HepG2 (cell line): Measurements from ENCODE around the gene KLHL33. TPM values are rescaled to one million over a fixed set of nuclear protein-coding genes. Genes with fewer than 3 reads are reported as not detected.

Source experiments
- ATAC-seq: fragments of 200-7000 bp; cut with Tn5 transposase; 3 replicates; pipeline ENCODE4 v1.9.1; 2020; ENCODE audit warnings: mild to moderate bottlenecking, moderate library complexity
- BruUV-seq: library from RNA; stranded (reverse); fragments of 400-500 nt; replicated peaks from 2 replicates; lab custom pipeline; 2021; lab: Mats Ljungman, UMichigan
- CTCF ChIA-PET: fragments of 300-600 bp; formaldehyde crosslinking; extraction: SDS; loops from one replicate; lab custom pipeline; 2021; ENCODE audit warnings: low total read pairs, inconsistent platforms, low intra/inter-chr PET ratio; lab: Yijun Ruan, JAX
- POLR2A ChIA-PET: fragments of 350-600 bp; sonication (Branson Sonifier 250); formaldehyde crosslinking; loops from one replicate; lab custom pipeline; 2020; ENCODE audit warnings: antibody characterized with exemption, inconsistent platforms; lab: Yijun Ruan, JAX
- DNase-seq: peaks from one replicate; pipeline ENCODE4 v3.0.0-alpha.2; 2015; ENCODE audit warnings: low spot score
- FAIRE-seq: peaks from 3 replicates; lab custom pipeline; 2011; peaks lifted over from hg19 to GRCh38; lab: Jason Lieb, UNC
- H2AFZ ChIP-seq: one replicate; pipeline ENCODE4 v1.6.1; 2011; ENCODE audit warnings: low read length, inconsistent platforms
- H3K27ac ChIP-seq: fragments of 300-600 bp; 3 replicates; pipeline ENCODE4 v1.8.0; 2011; ENCODE audit warnings: mixed run types, mild to moderate bottlenecking, mixed read lengths, low read length, inconsistent platforms; ENCODE audit not compliant: insufficient read depth; ENCODE audit errors: extremely low read length
- H3K27me3 ChIP-seq, 2 experiments: fragments of 200-600 bp in 1 of 2; 2 replicates in 1 of 2; 3 replicates in 1 of 2; pipeline versions ENCODE4 v1.6.0 to v1.8.0; 2011; ENCODE audit warnings: low read length in 2 of 2, mild to moderate bottlenecking in 2 of 2, moderate library complexity in 2 of 2, inconsistent platforms in 1 of 2; ENCODE audit not compliant: insufficient read depth in 2 of 2, control insufficient read depth in 1 of 2
- H3K36me3 ChIP-seq, 2 experiments: fragments of 200-600 bp in 1 of 2; replicated peaks in 1 of 2; 2 replicates in 1 of 2; 3 replicates in 1 of 2; pipeline versions ENCODE4 v1.5.1 to v1.8.0; 2011; ENCODE audit warnings: low read length in 2 of 2, inconsistent platforms in 1 of 2; ENCODE audit not compliant: insufficient read depth in 2 of 2, control insufficient read depth in 1 of 2
- H3K4me1 ChIP-seq: 2 replicates; pipeline ENCODE4 v1.5.1; 2012; ENCODE audit warnings: low read length, inconsistent platforms; ENCODE audit not compliant: insufficient read depth
- H3K4me2 ChIP-seq: 2 replicates; pipeline ENCODE4 v1.6.0; 2011; ENCODE audit warnings: low read depth, low read length, inconsistent platforms
- H3K4me3 ChIP-seq, 3 experiments: fragments of 200-600 bp in 1 of 3; sonication (generic), shearing (Covaris generic) in 1 of 3; replicated peaks in 1 of 3; 2 replicates each; pipeline ENCODE4 v1.5.1; 2011 to 2016; ENCODE audit warnings: low read length in 3 of 3, inconsistent platforms in 2 of 3, low read depth in 2 of 3, mild to moderate bottlenecking in 2 of 3, control low read depth in 1 of 3, mixed read lengths in 1 of 3; ENCODE audit not compliant: insufficient read depth in 1 of 3
- H3K79me2 ChIP-seq: one replicate; pipeline ENCODE4 v1.6.1; 2011; ENCODE audit warnings: low read length, inconsistent platforms; ENCODE audit not compliant: insufficient read depth
- H3K9ac ChIP-seq: 2 replicates; pipeline ENCODE4 v1.6.0; 2011; ENCODE audit warnings: mild to moderate bottlenecking, low read depth, low read length, inconsistent platforms; ENCODE audit not compliant: insufficient read depth
- H3K9me3 ChIP-seq: 2 replicates; pipeline ENCODE4 v1.5.1; 2012; ENCODE audit warnings: mild to moderate bottlenecking, low read length
- H4K20me1 ChIP-seq: 2 replicates; pipeline ENCODE4 v1.6.0; 2011; ENCODE audit warnings: inconsistent platforms, mild to moderate bottlenecking, low read length, moderate library complexity; ENCODE audit not compliant: insufficient read depth
- CBFB ChIP-seq: sonication (generic); formaldehyde crosslinking; IDR thresholded peaks from 2 replicates; pipeline ENCODE4 v1.4.0; 2020; ENCODE audit warnings: missing genetic modification reagents
- KDM6A ChIP-seq: IDR thresholded peaks from 2 replicates; pipeline ENCODE4 v1.6.1; 2016; ENCODE audit warnings: low read depth
- MED1 ChIP-seq: sonication (generic); formaldehyde crosslinking; IDR thresholded peaks from 2 replicates; pipeline ENCODE4 v1.4.0; 2020; ENCODE audit warnings: missing genetic modification reagents
- MTA1 ChIP-seq: sonication (generic); formaldehyde crosslinking; IDR thresholded peaks from 2 replicates; pipeline ENCODE4 v1.4.0; 2020; ENCODE audit warnings: missing genetic modification reagents, mild to moderate bottlenecking, borderline replicate concordance
- POLR2A ChIP-seq, 2 experiments: IDR thresholded peaks; 2 replicates each; pipeline ENCODE4 v1.6.1; 2011; ENCODE audit warnings: low read depth in 2 of 2, low read length in 2 of 2, mild to moderate bottlenecking in 1 of 2, moderate library complexity in 1 of 2; ENCODE audit not compliant: insufficient read depth in 1 of 2
- SIN3A ChIP-seq: IDR thresholded peaks from 2 replicates; pipeline ENCODE4 v1.6.1; 2011; ENCODE audit warnings: low read depth, mild to moderate bottlenecking, control low read depth, low read length, borderline replicate concordance
- SNAPC5 ChIP-seq: sonication (generic); formaldehyde crosslinking; IDR thresholded peaks from 2 replicates; pipeline ENCODE4 v1.8.1; 2023; ENCODE audit warnings: mild to moderate bottlenecking, missing genetic modification reagents, borderline replicate concordance
- U2AF2 ChIP-seq: fragments of 200-400 bp; formaldehyde crosslinking; IDR thresholded peaks from 2 replicates; pipeline ENCODE4 v1.6.1; 2017; ENCODE audit warnings: low read depth, mild to moderate bottlenecking, low read length
- ZBTB43 ChIP-seq: sonication (generic); formaldehyde crosslinking; conservative IDR thresholded peaks from 2 replicates; pipeline ENCODE4 v1.4.0; 2020; ENCODE audit warnings: missing genetic modification reagents
- ZNF143 ChIP-seq: sonication (generic); formaldehyde crosslinking; IDR thresholded peaks from 2 replicates; pipeline ENCODE4 v1.4.0; 2020; ENCODE audit warnings: missing genetic modification reagents
- ZNF230 ChIP-seq: sonication (generic); formaldehyde crosslinking; IDR thresholded peaks from 2 replicates; pipeline ENCODE4 v1.4.0; 2020; ENCODE audit warnings: mild to moderate bottlenecking, missing genetic modification reagents
- ZNF232 ChIP-seq: sonication (generic); formaldehyde crosslinking; IDR thresholded peaks from 2 replicates; pipeline ENCODE4 v1.4.0; 2020; ENCODE audit warnings: missing genetic modification reagents, borderline replicate concordance
- ZNF263 ChIP-seq: sonication (generic); formaldehyde crosslinking; IDR thresholded peaks from 2 replicates; pipeline ENCODE4 v1.4.0; 2020; ENCODE audit warnings: missing genetic modification reagents
- ZNF451 ChIP-seq: sonication (generic); formaldehyde crosslinking; IDR thresholded peaks from 2 replicates; pipeline ENCODE4 v1.5.0; 2020; ENCODE audit warnings: mild to moderate bottlenecking, missing genetic modification reagents
- ZNF563 ChIP-seq: sonication (generic); formaldehyde crosslinking; IDR thresholded peaks from 2 replicates; pipeline ENCODE4 v1.8.0; 2022; ENCODE audit warnings: mild to moderate bottlenecking, moderate library complexity, missing genetic modification reagents
- ZNF570 ChIP-seq: sonication (generic); formaldehyde crosslinking; IDR thresholded peaks from 2 replicates; pipeline ENCODE4 v1.4.0; 2020; ENCODE audit warnings: mild to moderate bottlenecking, missing genetic modification reagents, borderline replicate concordance
- WGBS: methylation state at CpG from one replicate; pipeline ENCODE4 v1.1.6; 2017; ENCODE audit warnings: low lambda C conversion rate; 5-methylcytosine and 5-hydroxymethylcytosine counted together
- in situ Hi-C: cut with HindIII; loops from 2 replicates; pipeline ENCODE4 v1.10.0; 2017; ENCODE audit warnings: low pct_unique_long_range_greater_than_20kb; ENCODE audit not compliant: extremely low pct_ligation_motif_present
- intact Hi-C: fragments of 100-400 bp; cut with micrococcal nuclease; formaldehyde crosslinking; loops from one replicate; pipeline ENCODE4 v1.10.0; 2022; ENCODE audit not compliant: unreplicated experiment
- polyA plus RNA-seq, 8 experiments: library from polyadenylated mRNA; depleted of rRNA in 3 of 8; stranded (reverse) in 7 of 8; unstranded in 1 of 8; fragments of >200 nt; fragmentation: Illumina TruSeq in 4 of 8; extraction: Trizol in 4 of 8; gene quantifications; 2 replicates each; pipeline versions ENCODE4 v1.2.1 to v1.2.3, GENCODE V29; 2011 to 2016; ENCODE audit warnings: low read depth in 4 of 8, missing spikeins in 1 of 8, mixed read lengths in 1 of 8; ENCODE audit not compliant: insufficient read depth in 1 of 8
- total RNA-seq, 5 experiments: library from RNA; depleted of rRNA; stranded (reverse); fragments of >200 nt; fragmentation: Illumina TruSeq; extraction: Trizol; gene quantifications; 2 replicates each; pipeline ENCODE4 v1.2.3, GENCODE V29; 2016; ENCODE audit warnings: low read depth in 1 of 5
- TF ChIP-seq, protein P1 (sequence below): sonication (generic); formaldehyde crosslinking; IDR thresholded peaks from 2 replicates; pipeline ENCODE4 v1.5.0; 2020; ENCODE audit warnings: missing genetic modification reagents
- TF ChIP-seq, protein P2 (sequence below): sonication (generic); formaldehyde crosslinking; IDR thresholded peaks from 2 replicates; pipeline ENCODE4 v1.8.1; 2023; ENCODE audit warnings: mild to moderate bottlenecking, missing genetic modification reagents
- TF ChIP-seq, protein P3 (sequence below): sonication (generic); formaldehyde crosslinking; IDR thresholded peaks from 2 replicates; pipeline ENCODE4 v1.4.0; 2020; ENCODE audit warnings: missing genetic modification reagents

The KLHL33 gene
- total and polyA plus RNA-seq, 2 of the 13 experiments (the other 11 are each of a cell fraction or from before 2014, with no cell fraction given) = not detected

DNA sequence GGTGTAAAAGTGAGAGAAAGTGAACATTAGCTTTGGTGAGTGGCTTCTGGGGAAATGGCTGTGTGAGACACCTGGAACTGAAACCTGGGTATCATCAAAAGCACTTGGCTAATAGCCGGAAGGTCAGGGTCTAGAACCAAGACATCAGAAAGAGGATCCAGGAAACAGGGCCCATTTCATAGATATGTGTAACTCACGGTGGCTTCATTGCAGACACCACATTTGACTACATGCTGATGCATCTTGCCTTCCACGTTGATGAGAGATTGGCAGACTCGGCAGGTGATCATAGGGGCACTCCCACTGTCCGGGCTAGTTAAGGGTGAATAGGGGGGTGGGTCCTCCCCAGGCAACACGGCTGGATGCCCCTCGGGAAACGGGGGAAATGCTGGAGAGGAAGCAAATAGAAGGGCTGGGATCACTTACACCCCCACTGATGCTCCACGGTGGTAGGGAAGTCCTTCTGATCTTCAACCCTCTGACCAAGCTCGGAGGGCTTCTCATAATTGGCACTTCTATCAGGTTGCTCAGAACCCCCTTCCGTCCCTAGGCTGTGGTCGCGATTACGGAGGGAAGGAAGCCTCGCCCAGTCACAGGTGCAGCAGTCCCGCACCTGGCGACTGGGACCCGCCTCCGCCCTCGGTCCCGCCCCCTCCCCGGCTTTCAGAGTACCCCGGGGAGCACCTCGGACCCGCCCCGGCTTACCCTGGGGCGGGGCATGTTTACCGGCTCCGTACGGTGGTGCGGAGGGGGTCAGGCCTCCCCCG, 24.7 kb upstream of the KLHL33 start:
- CTCF ChIA-PET = interaction anchor here (0.7 kb wide), 1 partner anchor 148 kb away, joined by 3 read pairs; no protein-coding TSS in a partner anchor
- peak; percentile 76; the same call in 1 of the 2 replicates for TF ChIP-seq ZNF232 (CRISPR knock-in tag)
- TF ChIP-seq ZBTB43 = no peak
- 0 out of 2 replicates have a peak, but pooled peaks have one; percentile 2 for TF ChIP-seq ZNF563
- TF ChIP-seq, protein P1, sequence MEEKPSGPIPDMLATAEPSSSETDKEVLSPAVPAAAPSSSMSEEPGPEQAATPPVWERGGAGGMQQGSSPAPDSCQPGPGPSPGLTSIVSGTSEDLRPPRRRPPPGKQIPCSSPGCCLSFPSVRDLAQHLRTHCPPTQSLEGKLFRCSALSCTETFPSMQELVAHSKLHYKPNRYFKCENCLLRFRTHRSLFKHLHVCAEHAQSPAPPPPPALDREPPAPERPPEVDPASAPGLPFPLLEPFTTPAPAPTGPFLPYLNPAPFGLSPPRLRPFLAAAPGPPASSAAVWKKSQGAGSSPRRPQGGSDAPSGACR (CRISPR knock-in tag) = 0 out of 2 replicates have a peak, but pooled peaks have one; percentile 45
- TF ChIP-seq ZNF263 = 0 out of 2 replicates have a peak, but pooled peaks have one; percentile 24
- 0 out of 2 replicates have a peak, but pooled peaks have one; percentile 33 for TF ChIP-seq ZNF143 (CRISPR knock-in tag)
- no peak for TF ChIP-seq CBFB (CRISPR knock-in tag)
- TF ChIP-seq, protein P2, sequence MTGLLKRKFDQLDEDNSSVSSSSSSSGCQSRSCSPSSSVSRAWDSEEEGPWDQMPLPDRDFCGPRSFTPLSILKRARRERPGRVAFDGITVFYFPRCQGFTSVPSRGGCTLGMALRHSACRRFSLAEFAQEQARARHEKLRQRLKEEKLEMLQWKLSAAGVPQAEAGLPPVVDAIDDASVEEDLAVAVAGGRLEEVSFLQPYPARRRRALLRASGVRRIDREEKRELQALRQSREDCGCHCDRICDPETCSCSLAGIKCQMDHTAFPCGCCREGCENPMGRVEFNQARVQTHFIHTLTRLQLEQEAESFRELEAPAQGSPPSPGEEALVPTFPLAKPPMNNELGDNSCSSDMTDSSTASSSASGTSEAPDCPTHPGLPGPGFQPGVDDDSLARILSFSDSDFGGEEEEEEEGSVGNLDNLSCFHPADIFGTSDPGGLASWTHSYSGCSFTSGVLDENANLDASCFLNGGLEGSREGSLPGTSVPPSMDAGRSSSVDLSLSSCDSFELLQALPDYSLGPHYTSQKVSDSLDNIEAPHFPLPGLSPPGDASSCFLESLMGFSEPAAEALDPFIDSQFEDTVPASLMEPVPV (CRISPR knock-in tag) = 0 out of 2 replicates have a peak, but pooled peaks have one; percentile 1
- 0 out of 2 replicates have a peak, but pooled peaks have one; percentile 15 for TF ChIP-seq MED1 (CRISPR knock-in tag)
- TF ChIP-seq, protein P3, sequence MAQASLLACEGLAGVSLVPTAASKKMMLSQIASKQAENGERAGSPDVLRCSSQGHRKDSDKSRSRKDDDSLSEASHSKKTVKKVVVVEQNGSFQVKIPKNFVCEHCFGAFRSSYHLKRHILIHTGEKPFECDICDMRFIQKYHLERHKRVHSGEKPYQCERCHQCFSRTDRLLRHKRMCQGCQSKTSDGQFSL (CRISPR knock-in tag) = peak; percentile 56; the same call in 1 of the 2 replicates
- 0 out of 2 replicates have a peak, but pooled peaks have one; percentile 60 for TF ChIP-seq MTA1
- no peak for TF ChIP-seq ZNF451 (CRISPR knock-in tag)
- no peak for TF ChIP-seq KDM6A (CRISPR knock-in tag)
- no peak for TF ChIP-seq U2AF2
- peak in 1 of 2 experiments; percentile 4; a peak in 1 of 4 replicates for TF ChIP-seq POLR2A (IDR thresholded peaks at IDR 0.05; ENCODE audit: insufficient read depth in 1 of 2, low read depth in 2 of 2, low read length in 2 of 2)
- 0 out of 2 replicates have a peak, but pooled peaks have one; percentile 10 for TF ChIP-seq ZNF570 (CRISPR knock-in tag)
- TF ChIP-seq SIN3A = 0 out of 2 replicates have a peak, but pooled peaks have one; percentile 32
- TF ChIP-seq ZNF230 = peak; percentile 5; the same call in 1 of the 2 replicates
- TF ChIP-seq SNAPC5 = peak; percentile 15; the same call in 1 of the 2 replicates

More for the DNA sequence above, 24.7 kb upstream of the KLHL33 start:
- Histone ChIP-seq H3K9me3 (no peaks in the 10 kb centered on the region), H2AFZ (no peak overlapping the region), H3K9ac (peak overlapping the region; percentile 87), H3K36me3 (peaks cover 11 to 31% of the 10 kb centered on the region in 2 experiments), H3K4me1 (peaks cover 63% of the 10 kb centered on the region), H4K20me1 (no peaks in the 10 kb centered on the region), H3K27me3 (no peaks in the 10 kb centered on the region; a peak in 1 of 5 replicates), H3K4me3 (peak overlapping the region; percentile 67 to 89 (median 78)), H3K79me2 (peaks cover 32% of the 10 kb centered on the region), H3K27ac (peak overlapping the region; percentile 67), H3K4me2 (peak overlapping the region; percentile 88)
- 5% methylated on average over 28 of the region's 32 CpGs for WGBS
- intact Hi-C loops = loop anchor here (1.0 to 2.0 kb wide), 5 partner anchors 9 to 1016 kb away; partner anchors contain the start of genes PARP2, PNP, RAB2B and RNASE4
- POLR2A ChIA-PET = interaction anchor here (0.7 to 3.6 kb wide), 29 partner anchors 8 to 611 kb away, joined by 3 to 57 read pairs (median 5); partner anchors contain the start of genes PARP2, PNP, RNASE4 and TEP1
- FAIRE-seq (no peak), DNase-seq (no peak), ATAC-seq (peak; percentile 0)
- in situ Hi-C loops = loop anchor here (5.0 to 25.0 kb wide), 4 partner anchors 123 to 514 kb away; partner anchors contain the start of genes CCNB1IP1, PARP2 and RNASE4
- TSS peak; percentile 63 for BruUV-seq
